Measurements from ENCODE around the gene RPL37.
"Not testable (repeated sequence)": the region's sequence is repeated elsewhere in the genome, so short reads cannot be mapped to it uniquely, and the experiment has no call there.

Gene RPL37

GRCh38 chr5:40869384-40869783 is 34.4 kb upstream of the RPL37 start:
- H3K36me3 ChIP-seq: no peaks in the 10 kb centered on the region
- H3K9ac ChIP-seq: no peak overlapping the region
- H3K4me1 ChIP-seq: no peaks in the 10 kb centered on the region
- H3K27ac ChIP-seq: no peak overlapping the region
- TF ChIP-seq Cebpa-rat (IDR thresholded peaks at IDR 0.05): no peak
- peaks cover 17% of the 10 kb centered on the region for H3K9me3 ChIP-seq
- H4K20me1 ChIP-seq: no peaks in the 10 kb centered on the region
- H3K4me3 ChIP-seq: no peak overlapping the region
- H3K4me2 ChIP-seq: no peak overlapping the region
- no peaks in the 10 kb centered on the region for H3K27me3 ChIP-seq

GRCh38 chr5:40866844-40867243 is 31.8 kb upstream of the RPL37 start:
- H3K4me2 ChIP-seq: no peak overlapping the region
- H3K36me3 ChIP-seq: no peaks in the 10 kb centered on the region
- H3K27ac ChIP-seq: no peak overlapping the region
- H3K4me3 ChIP-seq: no peak overlapping the region
- no peaks in the 10 kb centered on the region for H4K20me1 ChIP-seq
- no peaks in the 10 kb centered on the region for H3K27me3 ChIP-seq
- peaks cover 28% of the 10 kb centered on the region for H3K9me3 ChIP-seq
- no peak overlapping the region for H3K9ac ChIP-seq
- no peaks in the 10 kb centered on the region for H3K4me1 ChIP-seq
- TF ChIP-seq Cebpa-rat (IDR thresholded peaks at IDR 0.05): no peak

GRCh38 chr5:40865004-40865403 is 30.0 kb upstream of the RPL37 start:
- not testable (repeated sequence) for H4K20me1 ChIP-seq, H3K27me3 ChIP-seq, H3K4me3 ChIP-seq, H3K36me3 ChIP-seq, H3K9ac ChIP-seq, H3K27ac ChIP-seq, H3K4me2 ChIP-seq, H3K4me1 ChIP-seq
- peaks cover 28% of the 10 kb centered on the region for H3K9me3 ChIP-seq

GRCh38 chr5:40860711-40861110 is 25.7 kb upstream of the RPL37 start:
- no peaks in the 10 kb centered on the region for H3K27me3 ChIP-seq
- H3K9me3 ChIP-seq: peaks cover 24% of the 10 kb centered on the region
- TF ChIP-seq Cebpa-rat (IDR thresholded peaks at IDR 0.05): no peak
- H3K4me2 ChIP-seq: no peak overlapping the region
- no peak overlapping the region for H3K9ac ChIP-seq
- no peaks in the 10 kb centered on the region for H4K20me1 ChIP-seq
- no peaks in the 10 kb centered on the region for H3K36me3 ChIP-seq
- H3K27ac ChIP-seq: no peak overlapping the region
- H3K4me3 ChIP-seq: no peak overlapping the region
- H3K4me1 ChIP-seq: no peaks in the 10 kb centered on the region

GRCh38 chr5:40853632-40854192 is 18.7 kb upstream of the RPL37 start:
- H3K36me3 ChIP-seq: no peaks in the 10 kb centered on the region
- no peak overlapping the region for H3K27ac ChIP-seq
- H3K4me3 ChIP-seq: no peak overlapping the region
- no peak overlapping the region for H3K9ac ChIP-seq
- no peaks in the 10 kb centered on the region for H4K20me1 ChIP-seq
- no peaks in the 10 kb centered on the region for H3K27me3 ChIP-seq
- no peak for TF ChIP-seq Cebpa-rat (IDR thresholded peaks at IDR 0.05)
- H3K4me1 ChIP-seq: no peaks in the 10 kb centered on the region
- no peak overlapping the region for H3K4me2 ChIP-seq
- no peaks in the 10 kb centered on the region for H3K9me3 ChIP-seq

GRCh38 chr5:40847525-40847924 is 12.5 kb upstream of the RPL37 start:
- no peaks in the 10 kb centered on the region for H3K36me3 ChIP-seq
- no peaks in the 10 kb centered on the region for H3K4me1 ChIP-seq
- H3K4me2 ChIP-seq: no peak overlapping the region
- no peaks in the 10 kb centered on the region for H3K27me3 ChIP-seq
- no peak overlapping the region for H3K27ac ChIP-seq
- no peaks in the 10 kb centered on the region for H3K9me3 ChIP-seq
- TF ChIP-seq Cebpa-rat (IDR thresholded peaks at IDR 0.05): no peak
- H3K4me3 ChIP-seq: no peak overlapping the region
- no peaks in the 10 kb centered on the region for H4K20me1 ChIP-seq
- H3K9ac ChIP-seq: no peak overlapping the region

GRCh38 chr5:40846371-40846770 is 11.3 kb upstream of the RPL37 start:
- Histone ChIP-seq H3K9ac (no peak overlapping the region), H3K4me3 (no peak overlapping the region), H3K4me2 (no peak overlapping the region), H3K4me1 (no peaks in the 10 kb centered on the region), H3K36me3 (no peaks in the 10 kb centered on the region), H3K27ac (no peak overlapping the region), H3K9me3 (no peaks in the 10 kb centered on the region), H3K27me3 (peaks cover 7% of the 10 kb centered on the region; the same call in 1 of the 2 replicates), H4K20me1 (no peaks in the 10 kb centered on the region)
- no peak for TF ChIP-seq Cebpa-rat (IDR thresholded peaks at IDR 0.05)

- no peak for TF ChIP-seq Cebpa-rat (IDR thresholded peaks at IDR 0.05)
- H3K36me3 ChIP-seq: no peaks in the 10 kb centered on the region
- no peaks in the 10 kb centered on the region for H3K9me3 ChIP-seq
Measured at GRCh38 chr5:40844565-40844964, 9.5 kb upstream of the RPL37 start.

GRCh38 chr5:40842351-40842750 is 7.3 kb upstream of the RPL37 start:
- no peaks in the 10 kb centered on the region for H3K4me1 ChIP-seq
- H3K4me3 ChIP-seq: no peak overlapping the region
- TF ChIP-seq Cebpa-rat (IDR thresholded peaks at IDR 0.05): no peak
- no peaks in the 10 kb centered on the region for H4K20me1 ChIP-seq
- peaks cover 9% of the 10 kb centered on the region; the same call in 1 of the 2 replicates for H3K27me3 ChIP-seq
- H3K9me3 ChIP-seq: no peaks in the 10 kb centered on the region
- H3K9ac ChIP-seq: no peak overlapping the region
- H3K4me2 ChIP-seq: no peak overlapping the region
- no peaks in the 10 kb centered on the region for H3K36me3 ChIP-seq
- H3K27ac ChIP-seq: no peak overlapping the region

More at GRCh38 chr5:40844565-40844964, 9.5 kb upstream of the RPL37 start:
- Histone ChIP-seq H3K4me2 (no peak overlapping the region), H3K27me3 (peaks cover 9% of the 10 kb centered on the region; the same call in 1 of the 2 replicates), H4K20me1 (no peaks in the 10 kb centered on the region), H3K4me1 (no peaks in the 10 kb centered on the region), H3K9ac (no peak overlapping the region), H3K27ac (no peak overlapping the region), H3K4me3 (no peak overlapping the region)

- H3K27me3 ChIP-seq: peaks cover 9% of the 10 kb centered on the region; the same call in 1 of the 2 replicates
- no peak within 1 kb of the TSS for H3K9ac ChIP-seq
- no peaks in the 10 kb centered on the region for H3K9me3 ChIP-seq
- H3K36me3 ChIP-seq: no peaks in the 10 kb centered on the region
- no peaks in the 10 kb centered on the region for H3K4me1 ChIP-seq
- no peaks in the 10 kb centered on the region for H4K20me1 ChIP-seq
- no peak for TF ChIP-seq Cebpa-rat (IDR thresholded peaks at IDR 0.05)
- H3K27ac ChIP-seq: no peak within 1 kb of the TSS
- H3K4me2 ChIP-seq: peak within 1 kb of the TSS; percentile 30
- no peak within 1 kb of the TSS for H3K4me3 ChIP-seq
Measured at GRCh38 chr5:40841068-40841805, 6.2 kb upstream of the RPL37 start, which contains the start of gene CARD6. TSS of gene CARD6 (plus strand) at chr5:40841367. CDS start at chr5:40841383, 16 bp downstream.

Measured in BLaER1 (cell line).